ENCODE results near the gene DLGAP4.

GRCh38 chr20:36571564-36572504 is 265.7 kb downstream of the DLGAP4 start:
- TF ChIP-seq CTCF (IDR thresholded peaks at IDR 0.05) (no peak), POLR2A (IDR thresholded peaks at IDR 0.05) (no peak)

Data from body of pancreas (tissue), 4 donors.